CD1c-positive myeloid dendritic cell (primary cell): ENCODE results near the gene ZMYM4.
"Not testable (repeated sequence)": the region's sequence is repeated elsewhere in the genome, so short reads cannot be mapped to it uniquely, and the experiment has no call there.

Experiments
- DNase-seq: peaks from one replicate; pipeline ENCODE4 v3.0.0-alpha.2; 2016; ENCODE audit errors: extremely low spot score

The ZMYM4 gene

GRCh38 chr1:35268282-35269200 lies at the start of gene ZMYM4:
TSS of gene ZMYM4 (plus strand) at chr1:35268709. CDS start at chr1:35269047, 338 bp downstream.
- DNase-seq = peak; percentile 95

GRCh38 chr1:35220976-35221375 lies 47.5 kb upstream of the ZMYM4 start:
- DNase-seq = no peak

DNA sequence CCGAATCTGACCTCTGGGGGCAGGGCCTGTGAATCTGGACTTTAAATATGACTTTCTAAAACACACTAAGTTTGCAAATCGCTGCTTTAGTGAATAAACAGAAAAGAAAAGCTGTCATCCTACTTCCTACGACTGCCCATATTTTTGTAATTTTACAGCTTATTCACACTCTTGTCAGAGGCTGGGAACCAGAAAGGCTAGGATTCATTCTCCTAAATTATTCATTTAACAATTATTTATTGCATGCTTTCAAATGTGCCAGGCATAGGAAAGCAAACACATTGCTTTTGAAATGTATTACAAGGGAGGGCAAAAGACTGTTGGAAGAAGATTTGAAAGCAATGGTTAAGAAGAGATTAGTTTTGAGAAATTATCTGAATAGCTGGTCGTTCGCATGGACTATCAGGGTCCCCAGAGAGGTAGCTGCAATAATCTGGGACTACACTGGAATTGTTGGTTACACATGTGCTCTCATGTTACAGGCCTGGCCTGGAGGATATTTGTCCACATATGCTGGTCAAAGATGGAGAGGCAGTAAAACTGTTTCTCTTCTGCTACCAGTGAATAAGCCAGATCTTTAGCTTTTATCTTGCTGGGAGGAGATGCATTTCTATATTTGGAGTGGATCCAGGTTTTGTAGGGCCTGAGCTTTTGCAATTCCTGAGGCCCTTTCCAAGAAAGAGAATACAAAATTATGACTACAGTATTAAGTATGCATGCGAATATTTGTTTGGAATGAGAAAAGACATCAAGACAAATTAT lies 46.0 kb upstream of the ZMYM4 start:
- DNase-seq = no peak

- DNase-seq = no peak
Observed at GRCh38 chr1:35223084-35223630, 45.4 kb upstream of the ZMYM4 start.

- DNase-seq = no peak
Observed at GRCh38 chr1:35226546-35226945, 42.0 kb upstream of the ZMYM4 start.

DNA sequence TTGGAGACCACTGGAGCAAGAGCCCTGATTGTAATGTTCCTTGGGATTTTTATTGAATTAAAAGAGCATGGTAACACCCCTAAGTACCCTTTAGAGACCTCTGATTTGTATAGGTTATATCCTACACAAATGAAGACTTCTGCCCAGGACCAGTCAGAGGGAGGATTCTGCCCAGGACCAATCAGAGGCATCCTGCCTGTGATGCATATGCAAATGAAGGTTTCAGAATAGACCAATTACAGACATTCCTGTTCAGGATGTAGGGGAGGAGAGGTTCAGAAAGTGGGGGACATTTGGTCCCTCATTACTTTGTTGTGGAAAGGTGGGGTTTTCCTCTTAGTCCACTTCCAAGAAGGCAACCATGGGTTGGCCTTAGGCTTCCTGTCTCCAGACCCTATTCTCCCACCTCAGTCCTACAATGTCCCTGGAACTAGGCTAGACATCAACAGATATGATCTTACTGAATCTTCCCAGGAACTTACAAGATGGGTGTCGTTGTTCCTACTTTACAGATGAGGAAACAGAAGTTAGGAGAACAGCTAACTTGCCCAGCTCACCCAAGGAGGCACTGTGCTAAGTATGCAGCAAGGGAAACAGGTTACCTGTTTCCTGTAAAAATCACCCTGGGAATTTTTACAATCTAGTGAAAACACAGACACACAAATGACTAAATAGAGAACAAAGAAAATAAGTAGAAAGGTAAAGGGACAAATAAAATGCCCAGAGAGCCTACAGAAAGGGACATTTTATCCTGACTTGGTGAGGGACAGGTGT lies 38.7 kb upstream of the ZMYM4 start:
- no peak for DNase-seq

- DNase-seq = no peak
Observed at GRCh38 chr1:35231287-35231686, 37.2 kb upstream of the ZMYM4 start.

DNA sequence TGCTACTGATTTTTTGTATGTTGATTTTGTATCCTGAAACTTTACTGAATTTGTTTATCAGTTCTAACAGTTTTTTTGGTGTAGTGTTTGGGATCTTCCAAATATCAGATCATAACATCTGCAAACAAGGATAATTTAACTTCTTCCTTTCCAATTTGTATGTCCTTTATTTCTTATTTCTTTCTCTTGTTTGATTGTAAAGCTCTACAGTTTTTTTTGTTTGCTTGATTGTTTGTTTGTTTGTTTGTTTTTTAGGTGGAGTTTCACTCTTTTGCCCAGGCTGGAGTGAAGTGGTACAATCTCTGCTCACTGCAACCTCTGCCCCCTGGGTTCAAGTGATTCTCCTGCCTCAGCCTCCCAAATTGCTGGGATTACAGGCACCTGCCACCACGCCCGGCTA lies 31.7 kb upstream of the ZMYM4 start:
- not testable (repeated sequence) for DNase-seq

- peak; percentile 75 for DNase-seq
Observed at GRCh38 chr1:35243691-35244090, 24.8 kb upstream of the ZMYM4 start.

GRCh38 chr1:35247256-35247655 lies 21.3 kb upstream of the ZMYM4 start:
- no peak for DNase-seq

GRCh38 chr1:35253941-35254340 lies 14.6 kb upstream of the ZMYM4 start:
- no peak for DNase-seq

GRCh38 chr1:35255276-35255675 lies 13.2 kb upstream of the ZMYM4 start:
- no peak for DNase-seq

DNA sequence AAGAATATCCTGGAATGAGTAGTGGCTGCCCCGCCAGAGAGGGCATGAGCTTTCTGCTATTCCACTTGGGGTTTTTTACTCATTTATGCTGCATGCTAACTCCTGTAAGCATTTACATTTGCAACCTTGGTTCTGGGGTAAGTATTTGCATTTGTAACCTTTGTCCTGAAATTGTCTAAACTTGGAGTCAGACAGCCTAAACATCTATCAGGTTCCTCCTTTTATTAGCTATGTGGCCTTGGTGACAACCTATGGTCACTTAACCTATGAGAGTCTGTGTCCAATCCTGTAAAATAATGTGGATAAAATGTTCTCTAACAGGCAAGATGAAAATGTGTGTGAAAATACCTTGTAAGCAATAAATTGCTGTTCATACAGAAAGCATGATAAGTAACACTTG lies 8.9 kb upstream of the ZMYM4 start:
- DNase-seq = no peak

- DNase-seq = no peak
Observed at GRCh38 chr1:35261412-35262120, 6.9 kb upstream of the ZMYM4 start.

- no peak for DNase-seq
Observed at GRCh38 chr1:35264035-35264434, 4.5 kb upstream of the ZMYM4 start.

- peak; percentile 12 for DNase-seq
Observed at GRCh38 chr1:35264871-35265270, 3.6 kb upstream of the ZMYM4 start.

GRCh38 chr1:35266306-35266705 lies 2.2 kb upstream of the ZMYM4 start:
- DNase-seq = no peak

GRCh38 chr1:35269201-35269988 lies 886 bp downstream of the ZMYM4 start:
- DNase-seq = peak; percentile 25

DNA sequence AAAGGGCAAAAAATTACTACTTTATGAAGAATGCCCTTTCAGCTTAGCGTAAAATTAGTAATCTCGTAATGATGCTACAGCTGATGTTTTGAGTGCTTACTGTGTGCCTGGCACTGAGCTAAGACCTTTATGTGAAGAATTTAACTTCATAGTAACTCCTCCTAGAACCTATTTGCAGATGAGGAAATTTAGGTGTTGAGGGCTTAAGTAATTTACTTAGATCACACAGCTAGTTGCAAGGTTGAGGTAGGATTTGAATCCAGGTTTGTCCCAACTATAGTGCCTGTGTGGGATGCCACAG lies 1.4 kb downstream of the ZMYM4 start:
- DNase-seq = no peak

DNA sequence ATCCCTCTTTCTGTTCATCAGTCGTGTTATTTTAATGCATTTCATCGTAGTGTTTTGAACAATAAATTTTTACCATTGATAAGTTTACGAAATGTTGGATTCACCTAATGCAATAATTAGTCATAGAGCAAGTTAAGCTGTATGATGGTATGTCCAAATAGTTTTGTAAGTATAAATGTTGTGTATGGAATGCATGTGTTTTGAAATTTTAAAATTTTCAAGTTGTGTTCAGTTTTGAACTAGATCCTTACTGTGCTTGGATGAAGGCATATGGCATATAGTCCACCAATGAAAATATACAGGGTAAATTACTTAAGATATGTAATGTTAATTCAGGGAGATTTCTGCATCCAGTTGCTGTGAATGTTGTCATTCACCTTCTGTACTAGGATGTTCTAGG lies 2.3 kb downstream of the ZMYM4 start:
- no peak for DNase-seq

GRCh38 chr1:35274197-35274596 lies 5.7 kb downstream of the ZMYM4 start:
- DNase-seq = no peak
